Heart left ventricle (tissue), 16 donors: ENCODE measurements around the gene DRD2. TPM values are rescaled to one million over a fixed set of nuclear protein-coding genes. Genes with fewer than 3 reads are reported as not detected.

Experiments
- ATAC-seq, 4 donors: fragments of 200-7000 bp; cut with Tn5 transposase; one replicate each; pipeline ENCODE4 v1.9.1; 2020 to 2022; ENCODE audit warnings: moderate library complexity in 4 of 4, mild to moderate bottlenecking in 3 of 4, moderate number of reproducible peaks in 1 of 4
- DNase-seq, 5 donors: peaks; one replicate each; pipeline ENCODE4 v3.0.0-alpha.2; 2020
- H3K27ac ChIP-seq, 12 donors: fragments of 200-600 bp; sonication (generic) in 4 of 12; one replicate each; pipeline versions ENCODE4 v1.5.0 to v1.8.0; 2016 to 2022; ENCODE audit warnings: mild to moderate bottlenecking in 2 of 12
- H3K27me3 ChIP-seq, 9 donors: fragments of 200-600 bp; sonication (generic) in 2 of 9; one replicate each; pipeline versions ENCODE4 v1.5.1 to v1.8.0; 2016 to 2022; ENCODE audit warnings: mild to moderate bottlenecking in 3 of 9
- H3K36me3 ChIP-seq, 9 donors: fragments of 200-600 bp; sonication (generic) in 2 of 9; one replicate each; pipeline versions ENCODE4 v1.5.0 to v1.8.0; 2018 to 2022; ENCODE audit warnings: mild to moderate bottlenecking in 2 of 9
- H3K4me1 ChIP-seq, 12 donors: fragments of 200-600 bp; sonication (generic) in 4 of 12; one replicate each; pipeline versions ENCODE4 v1.5.0 to v1.8.0; 2016 to 2022; ENCODE audit warnings: mild to moderate bottlenecking in 3 of 12
- H3K4me3 ChIP-seq, 12 donors: fragments of 200-600 bp; sonication (generic) in 4 of 12; one replicate each; pipeline versions ENCODE4 v1.5.0 to v1.8.0; 2017 to 2022; ENCODE audit warnings: mild to moderate bottlenecking in 9 of 12, moderate library complexity in 4 of 12
- H3K9me3 ChIP-seq, 12 donors: fragments of 200-600 bp; sonication (generic) in 4 of 12; one replicate each; pipeline versions ENCODE4 v1.5.0 to v1.8.0; 2016 to 2022; ENCODE audit warnings: mild to moderate bottlenecking in 1 of 12
- CTCF ChIP-seq, 12 donors: fragments of 200-600 bp; sonication (generic) in 4 of 12; IDR thresholded peaks; one replicate each; pipeline versions ENCODE4 v1.5.0 to v1.8.0; 2018 to 2022; ENCODE audit warnings: antibody characterized with exemption in 12 of 12, mild to moderate bottlenecking in 5 of 12
- POLR2A ChIP-seq, 2 donors: fragments of 450-650 bp; IDR thresholded peaks; one replicate each; pipeline ENCODE4 v1.6.1; 2017; ENCODE audit warnings: antibody characterized with exemption in 2 of 2, mild to moderate bottlenecking in 2 of 2, moderate library complexity in 2 of 2
- WGBS, 4 donors: extraction: QIAGEN DNeasy Blood & Tissue Kit in 2 of 4; methylation state at CpG; one replicate each; pipeline versions ENCODE4 v1.1.5 to v1.1.7; 2013 to 2018; 5-methylcytosine and 5-hydroxymethylcytosine counted together
- intact Hi-C, 10 donors: fragments of 100-400 bp; cut with DNase I; formaldehyde crosslinking; loops; one replicate each; pipeline versions ENCODE4 v1.11.1 to v1.14.2; 2022
- polyA plus RNA-seq, 2 donors: library from polyadenylated mRNA; stranded (reverse); fragments of 200-250 nt; gene quantifications; one replicate each; pipeline ENCODE4 v1.2.3, GENCODE V29; 2013
- total RNA-seq, 9 donors: library from RNA; depleted of rRNA in 2 of 9; stranded (reverse); fragments of >200 nt in 2 of 9; fragmentation: NEBNext Ultra II Directional in 3 of 9; extraction: Animal tissue kit (Norgen Biotek cat#: 25700) in 3 of 9; gene quantifications; one replicate each; pipeline versions ENCODE4 v1.1.0 to v1.2.4, GENCODE V29; 2016 to 2023
- donor health status: ischemic (EF 13 %, LVEDD 7.1; RV severe dilation, severe dysfunction).
- donor health status: healthy with polysubstance abuse.
- donor health status: DM: no; HTN: yes; CAD: no.
- donor health status: DM: no; HTN: no; CAD: no.
- donor health status: ischemic (EF 25% LVEDD 6.9; RV normal size, moderate dysfunction).
- donor health status: ischemic (EF 25% LVEDD 5.7; RV mildly dilated, moderate dysfunction).
- donor health status: healthy.
- donor health status: DM: yes; HTN: yes; CAD: no.
- donor health status: ischemic (EF 35%, LVEDD 5.7; RV mildly dilated, moderate dysfunction).
- donor health status: nonischemic (EF 11% LVEDD 7.7; RV severe dilation, severe dysfunction).
- donor health status: DM: yes; HTN: yes; CAD: no.
- donor health status: PGD.
- donor health status: ischemic (EF 29% LVEDD 5.4; RV normal size, mild dysfunction).
- donor health status: nonischemic (EF 23%, LVEDD 6.1; RV moderate dilation, normal function).

The DRD2 gene
- total and polyA plus RNA-seq, 11 donors: 0.12 to 0.14 TPM; not detected in 9

DNA sequence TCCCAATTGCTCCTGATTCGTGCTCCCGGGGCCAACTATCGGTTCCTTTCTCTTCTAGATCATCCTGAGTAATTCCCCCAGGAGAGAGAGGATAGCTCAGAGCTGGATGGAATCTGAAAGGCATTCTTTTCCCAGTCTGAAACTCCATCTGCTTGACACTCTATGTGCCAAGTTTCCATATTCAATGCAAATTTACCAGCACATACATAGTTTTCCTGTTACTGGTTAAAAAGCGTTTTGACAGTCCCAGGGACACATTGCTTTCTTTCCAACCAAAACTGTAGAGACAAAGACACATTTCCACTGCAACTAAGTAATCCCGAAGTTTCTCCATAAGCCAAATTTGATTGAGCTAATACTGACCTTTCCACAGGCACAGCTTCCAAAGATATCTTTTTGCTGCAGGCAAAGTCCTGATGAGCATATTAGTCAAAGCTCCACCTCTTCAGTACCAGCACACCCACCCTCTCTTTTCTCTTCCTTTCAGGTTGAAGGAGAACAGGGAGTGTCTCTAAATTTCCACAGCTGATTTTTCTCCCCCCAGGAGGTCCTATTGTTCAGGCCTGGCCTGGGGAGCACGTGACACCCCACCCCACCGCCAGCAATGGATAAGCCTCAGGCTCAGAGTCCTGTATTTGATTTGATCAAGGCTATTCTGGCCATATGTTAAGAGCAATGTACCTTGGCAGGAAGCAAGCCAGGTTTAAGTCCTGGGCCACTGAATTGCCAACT is 97.4 kb downstream of the DRD2 start:
- no peak overlapping the region for H3K27ac ChIP-seq
- H3K27me3 ChIP-seq: peaks cover 0 to 11% (median 0%) of the 10 kb centered on the region in 9 donors
- H3K4me1 ChIP-seq: no peaks in the 10 kb centered on the region
- no peaks in the 10 kb centered on the region for H3K36me3 ChIP-seq
- H3K4me3 ChIP-seq: no peak overlapping the region
- ATAC-seq: no peak
- no peak for DNase-seq
- TF ChIP-seq POLR2A (IDR thresholded peaks at IDR 0.05) (no peak), CTCF (IDR thresholded peaks at IDR 0.05) (no peak)
- 51 to 70% (median 59%) methylated on average over 7 of the region's 7 CpGs for WGBS, 4 donors
- H3K9me3 ChIP-seq: no peaks in the 10 kb centered on the region
- intact Hi-C loops: no loop called here

GRCh38 chr11:113376156-113376555 is 99.0 kb downstream of the DRD2 start:
- TF ChIP-seq POLR2A (IDR thresholded peaks at IDR 0.05): no peak
- TF ChIP-seq CTCF (IDR thresholded peaks at IDR 0.05): no peak
- no peaks in the 10 kb centered on the region for H3K9me3 ChIP-seq
- intact Hi-C loops: no loop called here
- ATAC-seq (no peak), DNase-seq (no peak)
- no peak overlapping the region for H3K4me3 ChIP-seq
- peaks cover 0 to 4% (median 0%) of the 10 kb centered on the region in 9 donors for H3K36me3 ChIP-seq
- H3K27ac ChIP-seq: no peak overlapping the region
- H3K27me3 ChIP-seq: peaks cover 0 to 11% (median 0%) of the 10 kb centered on the region in 9 donors
- H3K4me1 ChIP-seq: no peaks in the 10 kb centered on the region
- 20 to 35% (median 24%) methylated on average over 3 of the region's 3 CpGs for whole genome bisulfite sequencing, 4 donors

DNA sequence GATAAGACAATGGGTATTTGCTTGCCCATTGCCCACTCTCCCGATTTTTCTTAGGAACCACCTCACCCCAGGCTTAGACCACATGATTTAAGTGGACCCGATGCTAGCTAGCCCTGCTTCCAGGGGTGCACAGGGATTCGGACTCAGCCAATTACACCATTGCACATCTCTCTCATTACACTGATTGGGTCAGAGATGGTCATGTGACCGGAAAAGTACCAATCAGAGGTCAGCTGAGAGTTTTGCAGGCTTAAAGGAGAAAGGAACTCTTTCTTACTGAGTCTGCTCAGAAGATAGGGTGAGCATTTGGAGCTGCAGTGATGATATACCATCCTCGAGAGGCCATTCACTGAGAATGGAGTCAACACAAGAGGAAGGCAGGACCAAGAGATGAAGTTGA is 99.8 kb downstream of the DRD2 start:
- Histone ChIP-seq H3K9me3 (no peaks in the 10 kb centered on the region), H3K27me3 (peaks cover 0 to 11% (median 0%) of the 10 kb centered on the region in 9 donors), H3K36me3 (peaks cover 0 to 4% (median 0%) of the 10 kb centered on the region in 9 donors), H3K4me1 (no peaks in the 10 kb centered on the region), H3K4me3 (no peak overlapping the region), H3K27ac (no peak overlapping the region)
- ATAC-seq (no peak), DNase-seq (no peak)
- WGBS, 4 donors: 86 to 89% (median 89%) methylated on average over 5 of the region's 5 CpGs
- TF ChIP-seq POLR2A (IDR thresholded peaks at IDR 0.05) (no peak), CTCF (IDR thresholded peaks at IDR 0.05) (no peak)
- intact Hi-C loops: no loop called here

- Histone ChIP-seq H3K36me3 (peaks cover 0 to 9% (median 0%) of the 10 kb centered on the region in 9 donors), H3K4me3 (peak overlapping the region in 2 of 12 donors; percentile 4 to 26), H3K27ac (no peak overlapping the region), H3K4me1 (no peaks in the 10 kb centered on the region), H3K9me3 (no peaks in the 10 kb centered on the region), H3K27me3 (no peaks in the 10 kb centered on the region)
- DNase-seq: no peak
- WGBS, 4 donors: 61 to 68% (median 64%) methylated on average over 10 of the region's 10 CpGs
- intact Hi-C loops: no loop called here
- no peak for ATAC-seq
- no peak for TF ChIP-seq POLR2A (IDR thresholded peaks at IDR 0.05)
Observed at GRCh38 chr11:113373981-113374560, 101.1 kb downstream of the DRD2 start.
